ENCODE measurements around the gene CRYGN. TPM values are rescaled to one million over a fixed set of nuclear protein-coding genes. Genes with fewer than 3 reads are reported as not detected.

Gene CRYGN
- total and polyA plus RNA-seq, 2 experiments from 2014 or later, result 0.24 TPM; not detected in 1

- Histone ChIP-seq H3K27ac (no peak overlapping the region), H3K4me2 (no peak overlapping the region), H3K4me1 (ENCODE audit: insufficient read depth) (no peaks in the 10 kb centered on the region), H2AFZ (no peak overlapping the region), H3K9me3 (ENCODE audit: low read depth) (no peaks in the 10 kb centered on the region), H3K79me2 (no peaks in the 10 kb centered on the region), H3K36me3 (replicated peaks; ENCODE audit: insufficient read depth, low read depth) (no peaks in the 10 kb centered on the region), H4K20me1 (ENCODE audit: insufficient read depth, poor library complexity, severe bottlenecking) (no peaks in the 10 kb centered on the region), H3K27me3 (peaks cover 4% of the 10 kb centered on the region), H3K9me2 (replicated peaks; ENCODE audit: insufficient read depth) (no peaks in the 10 kb centered on the region), H3K4me3 (no peak overlapping the region)
- no peak for DNase-seq (ENCODE audit: low spot score)
- TF ChIP-seq CTCF (IDR thresholded peaks at IDR 0.05; ENCODE audit: poor library complexity), result no peak
- TF ChIP-seq EZH2phosphoT487 (IDR thresholded peaks at IDR 0.05; ENCODE audit: low read depth, severe bottlenecking, unreplicated experiment), result no peak
- 94% methylated on average over 21 of the region's 21 CpGs for WGBS (ENCODE audit: low lambda C conversion rate, missing lambda C conversion rate)
Observed at GRCh38 chr7:151389096-151389767, 50.7 kb downstream of the CRYGN start.

- H3K4me1 ChIP-seq (ENCODE audit: insufficient read depth), result no peaks in the 10 kb centered on the region
- no peaks in the 10 kb centered on the region for H3K9me3 ChIP-seq (ENCODE audit: low read depth)
- no peaks in the 10 kb centered on the region for H3K36me3 ChIP-seq (replicated peaks; ENCODE audit: insufficient read depth, low read depth)
- no peaks in the 10 kb centered on the region for H3K79me2 ChIP-seq
- 94% methylated on average over 10 of the region's 10 CpGs for WGBS (ENCODE audit: low lambda C conversion rate, missing lambda C conversion rate)
- no peak for TF ChIP-seq EZH2 (IDR thresholded peaks at IDR 0.05; ENCODE audit: borderline replicate concordance)
- no peak for TF ChIP-seq EZH2phosphoT487 (IDR thresholded peaks at IDR 0.05; ENCODE audit: low read depth, severe bottlenecking, unreplicated experiment)
- TF ChIP-seq CTCF (IDR thresholded peaks at IDR 0.05; ENCODE audit: poor library complexity), result no peak
- H3K27me3 ChIP-seq, result peaks cover 11% of the 10 kb centered on the region
- no peak for DNase-seq (ENCODE audit: low spot score)
- H3K4me2 ChIP-seq, result no peak overlapping the region
- H3K4me3 ChIP-seq, result no peak overlapping the region
- H3K9me2 ChIP-seq (replicated peaks; ENCODE audit: insufficient read depth), result no peaks in the 10 kb centered on the region
- no peaks in the 10 kb centered on the region for H4K20me1 ChIP-seq (ENCODE audit: insufficient read depth, poor library complexity, severe bottlenecking)
- no peak overlapping the region for H2AFZ ChIP-seq
- H3K27ac ChIP-seq, result no peak overlapping the region
Observed at GRCh38 chr7:151388430-151388829, 51.5 kb downstream of the CRYGN start.

GRCh38 chr7:151388007-151388297, 52.0 kb downstream of the CRYGN start:
- Histone ChIP-seq H3K4me2 (no peak overlapping the region), H3K9me3 (ENCODE audit: low read depth) (no peaks in the 10 kb centered on the region), H3K4me1 (ENCODE audit: insufficient read depth) (no peaks in the 10 kb centered on the region), H3K9me2 (replicated peaks; ENCODE audit: insufficient read depth) (no peaks in the 10 kb centered on the region), H3K4me3 (no peak overlapping the region), H3K36me3 (replicated peaks; ENCODE audit: insufficient read depth, low read depth) (no peaks in the 10 kb centered on the region), H2AFZ (no peak overlapping the region), H3K79me2 (no peaks in the 10 kb centered on the region), H3K27me3 (peaks cover 15% of the 10 kb centered on the region), H4K20me1 (ENCODE audit: insufficient read depth, poor library complexity, severe bottlenecking) (no peaks in the 10 kb centered on the region), H3K27ac (no peak overlapping the region)
- TF ChIP-seq EZH2phosphoT487 (IDR thresholded peaks at IDR 0.05; ENCODE audit: low read depth, severe bottlenecking, unreplicated experiment) (no peak), CTCF (IDR thresholded peaks at IDR 0.05; ENCODE audit: poor library complexity) (no peak), EZH2 (IDR thresholded peaks at IDR 0.05; ENCODE audit: borderline replicate concordance) (no peak)
- 93% methylated on average over 8 of the region's 8 CpGs for WGBS (ENCODE audit: low lambda C conversion rate, missing lambda C conversion rate)
- no peak for DNase-seq (ENCODE audit: low spot score)

All from hepatocyte (in vitro differentiated cells).